Gastroesophageal sphincter (tissue), 3 donors: ENCODE data around the gene ALDOB.

Experiments used
- EP300 ChIP-seq: sonication (generic); formaldehyde crosslinking; IDR thresholded peaks from one replicate; pipeline ENCODE4 v1.6.1; 2017; ENCODE audit warnings: antibody characterized with exemption, mild to moderate bottlenecking
- POLR2A ChIP-seq, 2 donors: fragments of 450-650 bp; IDR thresholded peaks; one replicate each; pipeline ENCODE4 v1.6.1; 2017; ENCODE audit warnings: antibody characterized with exemption in 2 of 2, mild to moderate bottlenecking in 2 of 2, moderate library complexity in 1 of 2
- POLR2AphosphoS5 ChIP-seq: sonication (generic); formaldehyde crosslinking; IDR thresholded peaks from one replicate; pipeline ENCODE4 v1.6.1; 2017; ENCODE audit warnings: antibody characterized with exemption
- TF ChIP-seq, protein P1 (sequence below), 4 experiments: fragments of 200-600 bp in 2 of 4; fragments of 450-650 bp in 2 of 4; sonication (generic) in 1 of 4; IDR thresholded peaks; one replicate each; pipeline ENCODE4 v1.5.1; 2017 to 2019; ENCODE audit warnings: antibody characterized with exemption in 4 of 4, mild to moderate bottlenecking in 2 of 4, moderate library complexity in 2 of 4

DNA sequence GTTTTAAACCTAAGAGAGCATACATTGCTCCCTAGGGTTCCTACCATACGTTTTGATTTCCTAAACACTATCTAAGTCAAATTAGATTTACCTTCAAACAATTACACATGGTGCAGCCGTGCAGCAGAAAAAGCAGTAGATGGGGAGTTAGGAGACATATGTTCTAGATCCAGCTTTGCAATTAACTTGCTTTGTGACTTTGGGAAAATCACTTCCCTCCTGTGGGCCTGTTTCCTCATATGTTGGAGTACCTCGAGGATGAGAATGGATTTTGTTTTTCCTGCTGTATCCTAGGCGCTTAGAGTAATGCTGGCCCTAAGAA, 37.9 kb downstream of the ALDOB start:
- TF ChIP-seq, protein P1, sequence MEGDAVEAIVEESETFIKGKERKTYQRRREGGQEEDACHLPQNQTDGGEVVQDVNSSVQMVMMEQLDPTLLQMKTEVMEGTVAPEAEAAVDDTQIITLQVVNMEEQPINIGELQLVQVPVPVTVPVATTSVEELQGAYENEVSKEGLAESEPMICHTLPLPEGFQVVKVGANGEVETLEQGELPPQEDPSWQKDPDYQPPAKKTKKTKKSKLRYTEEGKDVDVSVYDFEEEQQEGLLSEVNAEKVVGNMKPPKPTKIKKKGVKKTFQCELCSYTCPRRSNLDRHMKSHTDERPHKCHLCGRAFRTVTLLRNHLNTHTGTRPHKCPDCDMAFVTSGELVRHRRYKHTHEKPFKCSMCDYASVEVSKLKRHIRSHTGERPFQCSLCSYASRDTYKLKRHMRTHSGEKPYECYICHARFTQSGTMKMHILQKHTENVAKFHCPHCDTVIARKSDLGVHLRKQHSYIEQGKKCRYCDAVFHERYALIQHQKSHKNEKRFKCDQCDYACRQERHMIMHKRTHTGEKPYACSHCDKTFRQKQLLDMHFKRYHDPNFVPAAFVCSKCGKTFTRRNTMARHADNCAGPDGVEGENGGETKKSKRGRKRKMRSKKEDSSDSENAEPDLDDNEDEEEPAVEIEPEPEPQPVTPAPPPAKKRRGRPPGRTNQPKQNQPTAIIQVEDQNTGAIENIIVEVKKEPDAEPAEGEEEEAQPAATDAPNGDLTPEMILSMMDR (IDR thresholded peaks at IDR 0.05), result no peak
- TF ChIP-seq POLR2AphosphoS5, result no peak
- no peak for TF ChIP-seq EP300
- TF ChIP-seq POLR2A (IDR thresholded peaks at IDR 0.05), result no peak
